ENCODE data around the gene PPEF2.

PPEF2 gene

GRCh38 chr4:75844151-75844662 is 58.0 kb downstream of the PPEF2 start:
- H3K9ac ChIP-seq: no peak overlapping the region
- peak overlapping the region; percentile 10; the same call in 1 of the 2 replicates for H3K27ac ChIP-seq
- peak overlapping the region; percentile 40; the same call in 1 of the 2 replicates for H3K4me2 ChIP-seq
- H3K36me3 ChIP-seq (ENCODE audit: insufficient read depth): no peaks in the 10 kb centered on the region
- peak overlapping the region; percentile 25; the same call in 1 of the 2 replicates for H2AFZ ChIP-seq (ENCODE audit: low read depth)
- H3K27me3 ChIP-seq (ENCODE audit: insufficient read depth, low read depth): no peaks in the 10 kb centered on the region
- no peaks in the 10 kb centered on the region for H3K79me2 ChIP-seq (ENCODE audit: insufficient read depth, low read depth)
- no peak for TF ChIP-seq CTCF (conservative IDR thresholded peaks at IDR 0.05; ENCODE audit: low read depth, low read length)
- H4K20me1 ChIP-seq (ENCODE audit: insufficient read depth): no peaks in the 10 kb centered on the region
- no peak overlapping the region for H3K4me3 ChIP-seq (IDR thresholded peaks at IDR 0.05; ENCODE audit: insufficient read depth, low read depth, low read length)
- peaks cover 68% of the 10 kb centered on the region for H3K4me1 ChIP-seq (ENCODE audit: low read depth, poor library complexity, severe bottlenecking)

- Histone ChIP-seq H3K4me1 (ENCODE audit: low read depth, poor library complexity, severe bottlenecking) (peaks cover 66% of the 10 kb centered on the region), H3K27ac (peak overlapping the region; percentile 10; the same call in 1 of the 2 replicates), H3K4me2 (peak overlapping the region; percentile 40; the same call in 1 of the 2 replicates)
Measured at GRCh38 chr4:75843596-75843995, 58.7 kb downstream of the PPEF2 start.

GRCh38 chr4:75841641-75842520 is 60.4 kb downstream of the PPEF2 start:
- peak overlapping the region; percentile 43 for H3K4me2 ChIP-seq
- no peak overlapping the region for H3K27ac ChIP-seq
- peaks cover 53% of the 10 kb centered on the region for H3K4me1 ChIP-seq (ENCODE audit: low read depth, poor library complexity, severe bottlenecking)
- peak overlapping the region; percentile 31 for H2AFZ ChIP-seq (ENCODE audit: low read depth)
- H3K79me2 ChIP-seq (ENCODE audit: insufficient read depth, low read depth): no peaks in the 10 kb centered on the region
- H3K36me3 ChIP-seq (ENCODE audit: insufficient read depth): no peaks in the 10 kb centered on the region
- H3K27me3 ChIP-seq (ENCODE audit: insufficient read depth, low read depth): no peaks in the 10 kb centered on the region
- TF ChIP-seq CTCF (conservative IDR thresholded peaks at IDR 0.05; ENCODE audit: low read depth, low read length): no peak
- no peak overlapping the region for H3K4me3 ChIP-seq (IDR thresholded peaks at IDR 0.05; ENCODE audit: insufficient read depth, low read depth, low read length)
- H3K9ac ChIP-seq: no peak overlapping the region
- no peaks in the 10 kb centered on the region for H4K20me1 ChIP-seq (ENCODE audit: insufficient read depth)

More at GRCh38 chr4:75843596-75843995, 58.7 kb downstream of the PPEF2 start:
- Histone ChIP-seq H3K4me3 (IDR thresholded peaks at IDR 0.05; ENCODE audit: insufficient read depth, low read depth, low read length) (no peak overlapping the region), H3K9ac (no peak overlapping the region), H3K27me3 (ENCODE audit: insufficient read depth, low read depth) (no peaks in the 10 kb centered on the region), H3K36me3 (ENCODE audit: insufficient read depth) (no peaks in the 10 kb centered on the region), H4K20me1 (ENCODE audit: insufficient read depth) (no peaks in the 10 kb centered on the region), H2AFZ (ENCODE audit: low read depth) (peak overlapping the region; percentile 25; the same call in 1 of the 2 replicates), H3K79me2 (ENCODE audit: insufficient read depth, low read depth) (no peaks in the 10 kb centered on the region)
- TF ChIP-seq CTCF (conservative IDR thresholded peaks at IDR 0.05; ENCODE audit: low read depth, low read length): no peak

- Histone ChIP-seq H3K4me3 (IDR thresholded peaks at IDR 0.05; ENCODE audit: insufficient read depth, low read depth, low read length) (no peak overlapping the region), H3K27ac (no peak overlapping the region), H3K36me3 (ENCODE audit: insufficient read depth) (no peaks in the 10 kb centered on the region), H3K9ac (no peak overlapping the region), H3K4me2 (no peak overlapping the region), H3K4me1 (ENCODE audit: low read depth, poor library complexity, severe bottlenecking) (peaks cover 19% of the 10 kb centered on the region), H3K79me2 (ENCODE audit: insufficient read depth, low read depth) (no peaks in the 10 kb centered on the region), H2AFZ (ENCODE audit: low read depth) (no peak overlapping the region), H3K27me3 (ENCODE audit: insufficient read depth, low read depth) (no peaks in the 10 kb centered on the region), H4K20me1 (ENCODE audit: insufficient read depth) (no peaks in the 10 kb centered on the region)
- TF ChIP-seq CTCF (conservative IDR thresholded peaks at IDR 0.05; ENCODE audit: low read depth, low read length): no peak
Measured at GRCh38 chr4:75834772-75835154, 67.5 kb downstream of the PPEF2 start.

All from KMS-11 (cell line).